ENCODE data around the gene PSMG2.

The PSMG2 gene

DNA sequence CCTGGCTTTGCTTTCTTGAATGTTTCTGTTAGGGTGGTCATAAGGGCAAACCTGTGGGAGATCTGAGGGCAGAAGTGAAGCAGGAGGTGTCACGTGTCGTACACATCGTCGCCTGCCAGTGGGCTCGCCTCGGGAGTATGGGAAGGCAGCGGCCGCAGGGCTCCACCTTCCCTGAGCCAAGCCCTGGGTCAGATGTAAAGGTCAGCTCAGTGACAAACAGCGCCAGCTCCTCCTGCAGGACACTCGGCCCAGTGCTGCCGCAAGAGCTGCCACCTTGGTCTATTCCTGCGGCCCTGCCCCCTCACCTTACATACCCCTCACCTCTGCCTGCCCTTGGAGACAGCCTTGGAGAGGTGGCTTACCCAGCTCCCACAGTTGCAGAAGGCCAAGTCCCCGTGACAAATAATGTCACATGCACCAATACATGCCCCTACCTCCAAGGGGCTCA, 64.2 kb downstream of the PSMG2 start:
- no peak for DNase-seq

- DNase-seq: no peak
Observed at GRCh38 chr18:12767580-12768155, 64.8 kb downstream of the PSMG2 start.

DNA sequence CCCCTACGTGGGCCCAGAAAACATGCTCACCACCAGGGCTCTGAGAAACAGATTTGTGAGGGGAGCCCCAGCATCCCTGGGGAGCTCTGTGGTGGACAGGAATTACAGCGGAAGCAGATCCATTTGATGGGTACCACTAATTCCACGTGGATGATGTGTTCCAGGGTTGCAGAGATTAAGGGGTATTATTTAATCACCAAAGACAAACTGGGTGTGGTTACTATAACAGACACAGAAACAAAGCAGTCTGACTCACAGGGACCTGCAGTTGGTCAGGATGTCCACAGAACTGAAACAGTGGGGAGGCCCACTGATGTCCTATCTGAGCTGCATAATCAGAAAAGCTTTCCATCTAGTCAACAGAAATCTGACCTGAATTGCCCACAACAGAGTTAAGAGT, 65.8 kb downstream of the PSMG2 start:
- DNase-seq: peak; percentile 41

- DNase-seq: no peak
Observed at GRCh38 chr18:12769136-12769535, 66.3 kb downstream of the PSMG2 start.

DNA sequence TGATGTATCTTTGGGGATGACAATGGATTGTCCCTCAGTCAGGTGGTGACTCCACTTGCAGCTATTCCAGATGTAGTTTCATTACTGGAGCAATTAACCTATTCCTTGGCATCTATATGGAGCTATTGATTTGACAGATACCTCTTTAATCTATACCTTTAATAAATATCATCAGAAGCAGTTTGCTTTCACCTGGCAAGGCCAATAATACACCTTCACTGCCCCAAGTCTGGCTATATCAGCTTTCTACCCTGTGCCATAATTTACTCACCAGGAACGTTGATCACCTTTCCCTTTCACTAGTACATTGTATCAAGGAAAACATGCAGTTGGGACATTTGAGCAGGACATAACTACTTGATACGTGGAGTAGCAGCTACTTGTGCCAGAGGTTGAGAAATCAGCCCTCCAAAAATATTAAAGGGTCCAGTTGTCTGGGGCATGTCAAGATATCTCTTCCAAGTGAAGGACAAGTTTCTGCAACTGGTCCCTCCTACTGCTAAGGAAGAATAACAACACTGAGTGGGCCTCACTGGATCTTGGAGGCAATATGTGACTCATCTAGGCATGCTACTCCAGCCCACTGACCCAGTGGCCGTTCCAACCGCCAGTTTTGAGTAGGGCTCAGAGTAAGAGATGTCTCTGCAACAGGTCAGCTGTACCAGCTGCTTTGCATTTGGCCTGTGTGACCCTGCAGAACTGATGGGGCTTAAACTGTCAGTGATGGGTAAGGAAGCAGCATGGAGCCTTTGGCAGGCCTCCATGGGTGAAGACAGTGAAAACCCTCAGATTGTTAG, 67.0 kb downstream of the PSMG2 start:
- DNase-seq: no peak

DNA sequence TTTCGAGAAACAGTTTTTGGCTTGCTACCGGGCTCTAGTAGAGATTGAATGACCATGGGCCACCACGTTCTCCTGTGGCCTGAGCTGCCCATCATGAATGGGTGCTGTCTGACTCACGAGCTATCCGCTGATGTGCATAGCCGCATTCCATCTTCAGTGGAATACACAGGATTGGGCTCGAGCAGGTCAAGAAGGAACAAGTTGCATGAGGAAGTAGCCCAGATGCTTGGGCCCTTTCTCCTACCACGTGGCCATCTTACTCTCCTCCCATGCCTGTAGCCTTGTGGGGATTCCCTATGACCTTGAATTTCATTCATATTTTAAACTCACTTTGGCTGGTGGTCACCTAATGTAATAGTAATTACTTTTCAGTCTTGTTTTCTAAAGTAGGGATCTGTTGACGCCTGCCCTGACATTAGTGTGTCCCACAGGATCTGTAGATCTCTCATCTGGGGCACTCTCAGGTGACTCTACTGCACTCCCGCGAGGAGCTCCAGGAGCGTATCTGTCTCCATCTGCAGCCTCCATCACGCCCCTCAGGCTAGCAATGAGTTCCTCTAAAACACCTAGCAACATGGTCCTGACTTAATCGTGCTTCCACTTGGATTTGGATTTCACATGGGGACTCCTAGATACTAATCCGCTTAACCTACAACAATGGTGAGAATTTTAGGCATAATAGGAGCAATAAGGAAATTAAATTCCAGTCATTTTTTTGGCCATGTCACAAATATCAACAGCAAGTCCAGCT, 67.8 kb downstream of the PSMG2 start:
- no peak for DNase-seq

DNA sequence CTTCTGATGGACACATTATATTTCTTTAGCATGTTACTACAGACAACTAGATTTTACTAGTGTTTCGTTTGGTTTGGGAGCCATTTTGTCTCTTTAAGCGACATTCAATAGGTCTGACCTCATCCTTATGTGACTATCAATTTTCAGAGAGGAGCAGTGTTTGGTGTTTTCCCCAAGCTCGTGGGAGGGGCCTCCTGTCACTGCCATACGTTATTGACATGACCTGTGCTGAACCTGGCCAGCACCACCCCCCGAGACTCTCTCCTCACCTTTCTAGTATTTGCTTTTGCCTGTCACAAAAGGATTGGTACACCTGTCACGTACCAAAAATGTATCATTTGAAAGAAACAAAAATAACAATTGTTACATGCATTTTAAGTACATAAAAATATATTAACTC, 69.3 kb downstream of the PSMG2 start:
- DNase-seq: no peak

DNA sequence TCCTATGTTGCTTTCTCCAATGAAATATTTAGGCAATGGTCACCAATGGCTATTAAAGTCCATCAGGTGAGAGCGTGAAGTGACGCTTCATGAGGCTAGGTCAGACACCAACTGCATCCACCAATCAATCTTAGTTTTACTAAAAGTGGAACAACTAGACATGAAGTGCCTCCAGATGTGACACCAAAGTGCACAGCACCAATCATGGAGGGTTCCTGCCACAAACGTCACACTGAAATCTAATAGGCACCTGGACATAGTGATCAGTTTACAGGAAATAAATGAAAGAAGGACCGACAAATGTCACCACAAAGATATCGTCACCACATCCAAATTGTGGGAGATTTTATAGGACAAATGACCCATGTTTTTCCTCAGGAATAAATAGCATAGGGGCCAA, 70.5 kb downstream of the PSMG2 start:
- DNase-seq: no peak

- DNase-seq: no peak
Observed at GRCh38 chr18:12774982-12775381, 72.1 kb downstream of the PSMG2 start.
